GM19099 (cell line): ENCODE results near the gene PIP4K2A.

Experiments used
- POLR2A ChIP-seq: IDR thresholded peaks from 3 replicates; pipeline ENCODE4 v1.6.1; 2011; ENCODE audit warnings: low read depth; ENCODE audit not compliant: insufficient read length; ENCODE audit errors: extremely low read depth

The PIP4K2A gene

GRCh38 chr10:22500656-22501340 lies 213.6 kb downstream of the PIP4K2A start:
- TF ChIP-seq POLR2A = no peak

GRCh38 chr10:22495396-22495795 lies 219.0 kb downstream of the PIP4K2A start:
- TF ChIP-seq POLR2A = no peak

GRCh38 chr10:22494007-22494406 lies 220.4 kb downstream of the PIP4K2A start:
- TF ChIP-seq POLR2A = no peak

GRCh38 chr10:22491931-22492615 lies 222.3 kb downstream of the PIP4K2A start:
- TF ChIP-seq POLR2A = no peak

GRCh38 chr10:22491480-22491879 lies 222.9 kb downstream of the PIP4K2A start:
- no peak for TF ChIP-seq POLR2A

GRCh38 chr10:22489975-22490374 lies 224.4 kb downstream of the PIP4K2A start:
- no peak for TF ChIP-seq POLR2A

GRCh38 chr10:22489467-22489866 lies 224.9 kb downstream of the PIP4K2A start:
- TF ChIP-seq POLR2A = no peak

GRCh38 chr10:22486431-22486830 lies 227.9 kb downstream of the PIP4K2A start:
- no peak for TF ChIP-seq POLR2A
